K562 (cell line): ENCODE measurements around the gene CDYL. TPM values are rescaled to one million over a fixed set of nuclear protein-coding genes. Genes with fewer than 3 reads are reported as not detected.

Source experiments
- CCAR2 ChIP-seq: fragments of 200-400 bp; formaldehyde crosslinking; IDR thresholded peaks from 2 replicates; pipeline ENCODE4 v1.6.1; 2017; ENCODE audit warnings: mild to moderate bottlenecking, low read depth, low read length
- CHD7 ChIP-seq: fragments of 200-600 bp; sonication (generic); IDR thresholded peaks from one replicate; pipeline ENCODE4 v1.6.1; 2012; ENCODE audit warnings: mild to moderate bottlenecking, low read depth, low read length, inconsistent platforms
- FOXJ2 ChIP-seq: fragments of 200-800 bp; sonication (Bioruptor generic); IDR thresholded peaks from 2 replicates; pipeline ENCODE4 v1.6.1; 2016; ENCODE audit warnings: missing genetic modification characterization, missing compliant biosample characterization
- SREBF2 ChIP-seq: sonication (generic); formaldehyde crosslinking; IDR thresholded peaks from 2 replicates; pipeline ENCODE4 v1.4.0; 2020; ENCODE audit warnings: mild to moderate bottlenecking, missing genetic modification reagents
- polyA plus RNA-seq, 8 experiments: library from polyadenylated mRNA; depleted of rRNA in 4 of 8; stranded (reverse) in 5 of 8; unstranded in 3 of 8; fragments of >200 nt; fragmentation: Nextera tagmentation in 2 of 8; fragmentation: Illumina TruSeq in 1 of 8; extraction: Ambion mirVana in 2 of 8; extraction: Trizol in 1 of 8; gene quantifications; 2 replicates each; pipeline versions ENCODE4 v1.2.1 to v1.2.3, GENCODE V29; 2011 to 2014; ENCODE audit warnings: inconsistent platforms in 1 of 8, missing spikeins in 1 of 8
- total RNA-seq, 7 experiments: library from RNA; depleted of rRNA in 6 of 7; stranded (reverse); fragments of >200 nt in 6 of 7; fragmentation: Illumina TruSeq in 2 of 7; extraction: Trizol in 2 of 7; gene quantifications; 2 replicates each; pipeline versions ENCODE4 v1.2.1 to v1.2.3, GENCODE V29; 2011 to 2021; ENCODE audit warnings: low replicate concordance in 1 of 7

The CDYL gene
- total and polyA plus RNA-seq, 9 of the 15 experiments (the other 6 are each of a cell fraction or from before 2014, with no cell fraction given) = 8.1 to 45.8 (median 40.8) TPM

GRCh38 chr6:4813055-4813454, 36.9 kb downstream of the CDYL start (continued):
- no peak for TF ChIP-seq CHD7
- no peak for TF ChIP-seq CCAR2
- TF ChIP-seq SREBF2 (CRISPR knock-in tag) = no peak
- TF ChIP-seq FOXJ2 (tag) = no peak
- TF ChIP-seq, all 486 proteins: peak for 0
